GM19099 (cell line): ENCODE data around the gene RNF115.

ENCODE experiments used
- POLR2A ChIP-seq: IDR thresholded peaks from 3 replicates; pipeline ENCODE4 v1.6.1; 2011; ENCODE audit warnings: low read depth; ENCODE audit not compliant: insufficient read length; ENCODE audit errors: extremely low read depth

RNF115 gene

DNA sequence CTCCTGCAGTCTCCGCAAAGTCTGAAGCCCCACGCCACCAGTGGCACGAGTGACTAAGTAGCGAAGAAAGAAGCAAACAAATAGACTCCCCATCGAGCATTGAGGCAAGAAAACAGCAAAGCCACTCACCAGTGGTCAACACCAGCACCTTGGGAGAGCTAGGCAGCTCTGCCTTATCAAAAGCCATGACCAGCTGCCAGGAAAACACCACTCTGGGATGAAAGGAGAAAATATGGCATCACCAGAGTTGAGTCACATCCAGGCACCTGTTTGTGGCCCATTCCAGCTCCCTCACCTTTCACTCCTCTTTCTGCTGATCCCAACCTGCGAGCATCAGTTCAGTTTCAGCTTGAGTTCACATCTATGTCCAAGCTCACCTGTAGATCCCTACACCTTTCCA is 134.0 kb downstream of the RNF115 start:
- TF ChIP-seq POLR2A, result no peak

- no peak for TF ChIP-seq POLR2A
Measured at GRCh38 chr1:145688924-145689323, 135.0 kb downstream of the RNF115 start.
